Gastrocnemius medialis (tissue), 4 donors: ENCODE data around the gene CHMP4A.

Experiments used
- CTCF ChIP-seq, 5 experiments: fragments of 450-650 bp in 3 of 5; fragments of 200-600 bp in 2 of 5; sonication (generic) in 2 of 5; IDR thresholded peaks in 4 of 5; conservative IDR thresholded peaks in 1 of 5; 1 replicate in 4 of 5; 2 replicates in 1 of 5; pipeline ENCODE4 v1.5.1; 2016 to 2019; ENCODE audit warnings: antibody characterized with exemption in 5 of 5, mild to moderate bottlenecking in 3 of 5, moderate library complexity in 3 of 5
- POLR2A ChIP-seq, 2 donors: fragments of 450-650 bp; IDR thresholded peaks; one replicate each; pipeline ENCODE4 v1.6.1; 2017; ENCODE audit warnings: antibody characterized with exemption in 2 of 2, mild to moderate bottlenecking in 2 of 2, moderate library complexity in 2 of 2

GRCh38 chr14:24236689-24237462 lies 23.6 kb upstream of the CHMP4A start:
- TF ChIP-seq POLR2A (IDR thresholded peaks at IDR 0.05): no peak
- no peak for TF ChIP-seq CTCF (IDR thresholded peaks at IDR 0.05 in 4 of 5, conservative IDR thresholded peaks at IDR 0.05 in 1 of 5)
